GM19324 (cell line): ENCODE measurements around the gene GPX4.
A peak's percentile ranks its signal among the peaks of the same experiment; 100 is the strongest.

Source experiments
- ATAC-seq: cut with Tn5 transposase; IDR thresholded peaks from one replicate; pipeline ENCODE4 v1.9.1; 2021; ENCODE audit warnings: mild to moderate bottlenecking, moderate library complexity; ENCODE audit not compliant: unreplicated experiment, low FRiP score

Gene GPX4

DNA sequence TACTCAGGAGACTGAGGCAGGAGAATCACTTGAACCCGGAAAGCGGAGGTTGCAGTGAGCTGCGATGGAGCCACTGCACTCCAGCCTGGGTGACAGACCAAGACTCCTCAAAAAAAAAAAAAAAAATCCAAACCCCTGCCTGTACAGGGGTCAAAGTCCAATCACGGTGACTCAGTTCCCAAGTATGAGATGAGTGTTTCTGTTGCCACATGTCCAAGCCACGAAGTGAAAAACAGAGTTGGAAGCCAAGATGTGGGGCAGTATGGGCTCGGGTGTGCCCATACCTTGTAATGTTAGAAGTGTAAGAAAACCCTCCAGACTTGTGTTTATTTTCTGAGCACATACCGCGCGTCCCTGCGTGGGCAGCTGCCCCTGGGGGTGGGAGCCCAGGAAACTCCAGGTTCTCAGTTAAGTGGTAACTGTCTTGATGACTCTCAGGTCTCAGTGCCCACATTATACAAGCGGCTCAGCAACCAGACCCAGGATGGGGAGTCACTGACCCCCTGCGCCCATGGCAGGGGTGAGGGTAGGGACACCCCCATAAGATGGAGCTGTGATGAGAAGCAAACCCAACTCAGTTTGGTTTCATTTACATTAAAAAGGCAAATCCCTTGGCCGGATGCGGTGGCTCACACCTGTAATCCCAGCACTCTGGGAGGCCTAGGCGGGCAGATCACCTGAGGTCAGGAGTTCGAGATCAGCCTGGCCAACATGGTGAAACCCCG, 1.2 kb upstream of the GPX4 start:
- ATAC-seq: no peak

DNA sequence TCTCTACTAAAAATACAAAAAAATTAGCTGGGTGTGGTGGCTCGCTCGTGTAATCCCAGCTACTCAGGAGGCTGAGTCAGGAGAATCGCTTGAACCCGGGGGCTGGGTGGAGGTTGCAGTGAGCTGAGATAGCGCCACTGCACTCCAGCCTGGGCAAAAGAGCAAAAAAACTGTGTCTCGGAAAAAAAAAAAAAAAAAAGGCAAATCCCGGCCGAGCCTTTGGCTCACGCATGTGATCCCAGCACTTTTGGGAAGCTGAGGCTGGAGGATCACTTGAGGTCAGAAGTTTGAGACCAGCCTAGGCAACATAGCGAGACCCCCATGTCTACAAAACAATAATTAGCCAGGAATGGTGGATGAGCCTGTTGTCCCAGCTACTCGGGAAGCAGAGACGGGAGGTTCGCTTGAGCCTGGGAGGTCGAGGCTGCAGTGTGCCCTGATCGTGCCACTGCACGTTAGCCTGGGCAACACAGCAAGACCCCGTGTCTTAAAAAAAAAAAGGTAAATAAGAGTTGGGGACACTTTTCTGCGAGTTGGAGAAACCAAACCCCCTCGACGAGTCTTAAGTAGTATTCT, 574 bp upstream of the GPX4 start:
- no peak for ATAC-seq

DNA sequence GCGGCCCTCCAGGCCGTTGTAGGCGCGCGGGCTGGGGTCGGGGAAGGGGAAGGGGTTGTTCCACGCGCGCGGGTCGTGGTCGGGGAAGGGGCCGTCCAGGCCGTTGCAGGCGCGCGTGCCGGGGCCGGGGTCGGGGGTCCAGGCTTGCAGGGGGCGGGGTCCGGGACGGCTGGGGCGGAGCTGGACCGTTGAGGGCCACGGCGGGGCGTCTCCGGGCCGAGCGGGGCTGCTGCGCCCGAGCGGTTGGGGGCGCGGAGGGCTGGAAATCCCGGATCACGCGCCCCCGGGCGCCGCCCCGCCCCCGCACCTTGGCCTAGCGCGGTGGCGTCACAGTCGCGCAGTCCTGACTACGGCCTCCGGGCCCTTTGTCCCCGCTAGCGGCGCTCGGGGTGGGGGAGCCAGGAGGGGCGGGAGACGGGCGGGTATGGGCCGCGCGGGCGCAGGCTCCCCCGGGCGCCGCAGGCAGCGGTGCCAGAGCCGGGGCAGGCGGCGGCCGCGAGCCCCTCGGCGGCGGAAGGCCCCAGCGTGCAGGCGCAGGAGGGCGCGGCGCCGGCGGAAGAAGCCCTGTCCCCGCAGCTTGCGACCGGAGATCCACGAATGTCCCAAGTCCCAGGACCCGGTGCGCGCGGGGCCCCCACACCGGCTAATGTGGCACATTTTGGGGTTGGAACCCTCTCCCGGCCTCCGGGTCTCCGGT, 665 bp downstream of the GPX4 start:
- ATAC-seq: peak; percentile 35

DNA sequence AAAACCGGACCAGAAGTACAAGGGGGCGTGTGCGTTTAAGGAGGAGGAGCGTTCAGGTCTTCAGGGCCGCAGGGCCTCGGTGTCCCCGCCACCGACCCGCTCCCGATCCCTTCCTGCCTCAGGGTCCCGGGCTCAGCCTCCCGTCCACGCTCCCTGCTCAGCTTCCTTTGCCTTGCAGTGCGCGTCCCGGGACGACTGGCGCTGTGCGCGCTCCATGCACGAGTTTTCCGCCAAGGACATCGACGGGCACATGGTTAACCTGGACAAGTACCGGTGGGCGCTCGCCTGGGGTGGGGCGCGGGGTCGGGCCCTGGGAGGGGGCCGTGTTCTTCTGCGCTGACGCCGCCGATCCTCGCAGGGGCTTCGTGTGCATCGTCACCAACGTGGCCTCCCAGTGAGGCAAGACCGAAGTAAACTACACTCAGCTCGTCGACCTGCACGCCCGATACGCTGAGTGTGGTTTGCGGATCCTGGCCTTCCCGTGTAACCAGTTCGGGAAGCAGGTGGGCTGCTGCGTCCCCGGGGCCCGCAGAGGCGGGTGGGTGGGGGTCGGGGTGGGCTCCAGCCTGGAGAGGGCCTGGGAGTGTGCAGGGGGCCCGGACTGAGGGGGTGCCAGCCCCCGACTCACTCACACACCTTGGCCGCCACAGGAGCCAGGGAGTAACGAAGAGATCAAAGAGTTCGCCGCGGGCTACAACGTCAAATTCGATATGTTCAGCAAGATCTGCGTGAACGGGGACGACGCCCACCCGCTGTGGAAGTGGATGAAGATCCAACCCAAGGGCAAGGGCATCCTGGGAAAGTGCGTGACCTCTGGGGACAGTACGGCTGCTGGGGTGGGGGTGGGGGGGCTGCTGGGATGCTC, 1.4 kb downstream of the GPX4 start:
- no peak for ATAC-seq

DNA sequence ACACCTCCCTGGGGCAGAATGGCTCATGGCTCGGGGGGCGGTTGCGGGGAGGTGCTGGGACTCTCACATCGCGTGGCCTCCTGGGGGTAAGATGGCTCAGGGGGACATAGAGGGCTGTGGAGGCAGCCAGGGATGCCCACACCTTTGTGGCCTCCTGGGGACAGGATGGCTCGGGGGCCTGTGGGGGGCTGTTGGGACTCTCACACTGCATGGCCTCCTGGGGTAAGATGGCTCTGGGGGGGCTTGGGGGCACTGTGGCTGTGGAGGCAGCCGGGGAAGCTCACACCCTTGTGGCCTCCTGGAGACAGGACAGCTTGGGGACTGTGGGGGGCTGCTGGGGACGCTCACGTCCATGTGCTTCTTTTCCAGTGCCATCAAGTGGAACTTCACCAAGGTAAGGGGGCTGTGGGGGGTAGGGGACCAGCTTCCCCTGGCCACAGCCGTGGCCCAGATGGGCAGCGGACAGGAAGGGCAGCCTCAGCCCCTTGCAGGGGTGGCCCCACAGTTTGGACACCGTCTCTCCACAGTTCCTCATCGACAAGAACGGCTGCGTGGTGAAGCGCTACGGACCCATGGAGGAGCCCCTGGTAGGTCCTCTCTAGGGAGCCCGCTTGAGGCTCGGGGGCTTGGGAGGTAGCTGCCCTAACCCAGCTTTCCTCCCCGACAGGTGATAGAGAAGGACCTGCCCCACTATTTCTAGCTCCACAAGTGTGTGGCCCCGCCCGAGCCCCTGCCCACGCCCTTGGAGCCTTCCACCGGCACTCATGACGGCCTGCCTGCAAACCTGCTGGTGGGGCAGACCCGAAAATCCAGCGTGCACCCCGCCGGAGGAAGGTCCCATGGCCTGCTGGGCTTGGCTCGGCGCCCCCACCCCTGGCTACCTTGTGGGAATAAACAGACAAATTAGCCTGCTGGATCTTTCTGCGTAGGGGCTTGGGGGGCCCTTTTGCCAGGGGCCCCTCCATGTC, 2.4 kb downstream of the GPX4 start:
- ATAC-seq: no peak

DNA sequence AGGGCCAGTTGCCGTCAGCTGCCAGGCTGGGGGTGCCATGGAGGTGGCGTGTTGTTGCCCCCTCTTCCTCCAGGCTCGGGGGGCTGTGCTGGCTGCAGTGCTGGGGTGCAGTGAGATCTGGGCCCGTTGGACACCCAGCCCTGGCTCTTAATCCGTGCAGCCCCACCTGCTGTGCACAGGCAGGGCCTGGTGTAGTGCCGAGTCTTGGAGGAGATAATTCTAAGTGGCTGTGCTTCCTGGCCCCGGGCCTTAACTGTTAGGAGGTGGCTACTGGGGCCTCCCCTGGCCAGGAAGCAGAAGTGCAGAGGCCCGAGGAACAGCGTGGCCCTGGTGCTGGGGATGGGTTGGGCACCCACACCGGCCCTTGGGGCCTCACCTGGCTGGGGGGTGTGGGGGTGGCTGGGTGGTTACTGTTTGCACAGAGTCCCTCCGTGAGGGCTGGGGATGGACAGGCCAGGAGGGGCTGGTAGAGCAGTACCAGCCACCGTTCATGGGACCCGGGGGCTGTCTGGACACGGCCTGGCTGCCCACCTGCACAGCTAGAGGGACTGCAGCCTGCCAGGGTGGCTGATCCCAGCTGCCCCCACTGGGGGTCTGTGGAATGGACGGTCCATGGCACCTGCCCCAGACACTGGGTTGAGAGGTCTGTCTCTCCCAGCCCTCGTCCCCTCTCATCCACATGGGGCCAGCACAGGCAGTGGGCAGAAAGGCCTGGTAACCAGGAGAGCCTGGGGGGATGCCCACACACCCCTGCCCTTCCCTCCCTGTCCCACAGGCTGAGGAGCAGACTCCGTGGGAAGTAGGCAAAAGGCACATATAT, 3.3 kb downstream of the GPX4 start:
- no peak for ATAC-seq

DNA sequence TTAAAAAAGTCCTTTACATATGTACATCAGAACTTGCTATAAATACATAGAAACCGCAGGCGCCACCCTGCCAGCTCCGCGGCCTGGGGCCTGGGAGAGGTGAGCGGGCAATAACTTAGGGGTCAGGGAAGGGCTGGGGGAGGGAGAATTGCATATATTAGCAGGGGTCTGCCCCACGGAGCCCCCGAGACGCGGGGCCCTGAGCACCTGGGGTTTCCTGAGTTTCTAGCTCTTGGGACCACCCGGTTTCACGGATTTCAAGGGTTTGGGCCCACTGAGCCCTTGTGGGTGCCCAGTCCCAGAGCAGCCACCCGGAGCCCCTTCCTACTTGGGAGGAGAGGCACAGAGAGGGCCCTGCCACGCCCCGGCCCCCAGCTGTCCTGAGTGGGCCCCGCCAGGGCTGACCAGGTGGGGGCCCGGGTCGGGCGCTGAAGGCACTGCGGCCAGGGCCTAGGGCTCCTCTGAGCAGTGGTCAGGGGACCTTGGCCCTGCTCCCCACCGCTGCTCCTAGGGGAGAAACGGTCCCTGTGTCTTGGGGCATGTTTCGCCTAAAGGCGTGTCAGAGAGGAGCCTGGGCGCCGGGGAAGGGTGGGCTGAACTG, 4.0 kb downstream of the GPX4 start:
- ATAC-seq: no peak

DNA sequence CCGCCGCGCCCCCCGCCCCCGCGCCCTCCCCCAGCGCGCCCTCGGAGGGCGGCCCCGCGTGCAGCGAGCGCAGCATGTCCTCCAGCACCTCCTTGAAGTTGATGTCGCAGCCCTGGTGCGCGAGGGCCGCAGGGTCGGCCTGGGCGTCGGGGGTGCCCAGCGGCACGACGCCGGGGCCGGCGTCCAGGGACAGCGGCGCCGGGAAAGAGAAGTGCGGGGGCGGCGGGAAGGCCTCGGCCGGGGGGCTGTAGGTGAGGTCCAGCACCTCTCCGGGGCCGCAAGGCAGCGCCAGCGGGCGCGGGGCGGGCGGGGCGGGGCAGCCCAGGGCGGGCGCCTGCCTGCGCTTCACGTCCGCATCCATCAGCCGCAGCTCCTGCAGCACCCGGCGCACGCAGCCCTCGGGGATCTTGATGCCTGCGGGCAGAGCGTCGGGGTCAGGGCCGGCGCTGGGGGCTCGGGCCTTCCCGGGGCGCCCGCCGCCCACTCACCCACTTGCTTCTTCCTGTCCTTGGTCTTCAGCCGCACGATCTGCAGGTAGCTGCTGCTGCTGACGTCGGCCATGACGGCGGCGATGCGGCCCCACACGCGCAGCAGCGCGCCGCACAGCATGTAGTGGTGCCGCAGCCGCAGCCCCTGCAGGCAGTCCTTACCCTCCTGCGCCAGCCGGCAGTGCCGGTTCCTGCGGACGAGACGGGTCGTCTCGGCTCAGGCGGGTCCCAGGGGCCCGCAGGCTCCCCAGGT, 4.7 kb downstream of the GPX4 start:
- ATAC-seq: no peak

DNA sequence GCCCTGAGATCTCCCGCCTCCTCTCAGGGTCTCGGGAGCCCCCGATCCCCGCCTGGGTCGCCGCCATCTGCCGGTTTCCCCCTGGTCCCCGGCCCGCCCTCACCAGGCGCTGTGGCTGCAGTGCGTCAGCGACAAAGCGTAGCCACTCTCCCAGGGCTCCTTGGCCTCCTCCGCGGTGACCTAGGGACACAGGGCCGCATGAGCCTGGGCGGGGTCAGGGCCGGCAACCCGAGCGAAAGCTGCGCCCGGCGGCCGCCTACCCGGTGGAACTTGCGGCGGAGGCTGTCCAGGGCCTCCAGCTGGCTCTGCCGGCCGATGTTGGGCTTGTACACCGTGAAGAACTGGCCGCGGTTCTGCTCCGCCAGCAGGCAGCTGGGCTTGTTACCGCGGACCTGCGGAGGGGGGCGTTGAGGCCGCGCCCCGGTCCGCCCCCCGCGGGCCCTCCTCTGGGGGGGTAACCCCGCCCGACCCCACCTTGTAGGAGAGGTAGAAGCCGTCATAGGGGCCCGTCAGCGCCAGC, 5.3 kb downstream of the GPX4 start:
- no peak for ATAC-seq

DNA sequence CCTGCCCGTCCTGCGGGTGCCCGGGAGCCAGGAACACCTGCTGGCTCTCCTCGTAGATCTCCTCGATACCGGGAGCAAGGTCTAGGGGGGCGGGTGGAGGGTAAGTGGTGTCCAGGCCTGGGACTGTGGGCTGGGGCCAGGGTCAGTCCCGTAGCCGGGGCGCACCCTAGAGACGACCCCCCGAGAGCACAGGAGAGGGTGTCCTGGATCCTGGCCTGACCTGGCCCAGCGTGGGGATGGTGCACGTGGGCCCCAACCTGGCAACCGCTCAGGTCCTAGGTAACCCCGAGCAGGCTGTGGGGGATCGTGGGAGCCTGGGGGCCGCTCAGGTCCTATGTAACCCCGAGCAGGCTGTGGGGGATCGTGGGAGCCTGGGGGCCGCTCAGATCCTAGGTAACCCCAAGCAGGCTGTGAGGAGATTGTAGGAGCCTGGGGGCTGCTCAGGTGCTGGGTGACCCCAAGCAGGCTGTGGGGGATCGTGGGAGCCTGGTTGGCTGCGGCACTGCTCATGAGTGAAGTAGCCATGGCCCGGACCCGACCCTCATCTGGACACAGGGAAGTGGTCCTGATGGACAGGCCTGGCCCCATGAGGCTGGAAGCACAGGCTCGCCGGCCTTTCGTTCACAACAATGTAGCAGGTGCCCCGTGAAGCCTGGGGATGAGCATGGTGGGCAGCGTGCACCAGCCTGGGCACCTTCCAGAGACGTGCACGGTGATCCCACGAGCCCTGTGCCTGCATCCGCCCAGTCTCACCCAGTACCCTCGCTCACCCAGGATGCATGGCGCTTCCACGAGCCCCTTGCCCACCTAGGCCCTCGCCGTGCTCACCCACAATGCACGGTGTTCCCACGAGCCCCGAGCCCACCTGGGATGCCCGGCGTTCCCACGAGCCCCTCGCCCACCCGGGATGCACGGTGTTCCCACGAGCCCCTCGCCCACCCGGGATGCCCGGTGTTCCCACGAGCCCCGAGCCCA, 6.2 kb downstream of the GPX4 start:
- ATAC-seq: no peak

DNA sequence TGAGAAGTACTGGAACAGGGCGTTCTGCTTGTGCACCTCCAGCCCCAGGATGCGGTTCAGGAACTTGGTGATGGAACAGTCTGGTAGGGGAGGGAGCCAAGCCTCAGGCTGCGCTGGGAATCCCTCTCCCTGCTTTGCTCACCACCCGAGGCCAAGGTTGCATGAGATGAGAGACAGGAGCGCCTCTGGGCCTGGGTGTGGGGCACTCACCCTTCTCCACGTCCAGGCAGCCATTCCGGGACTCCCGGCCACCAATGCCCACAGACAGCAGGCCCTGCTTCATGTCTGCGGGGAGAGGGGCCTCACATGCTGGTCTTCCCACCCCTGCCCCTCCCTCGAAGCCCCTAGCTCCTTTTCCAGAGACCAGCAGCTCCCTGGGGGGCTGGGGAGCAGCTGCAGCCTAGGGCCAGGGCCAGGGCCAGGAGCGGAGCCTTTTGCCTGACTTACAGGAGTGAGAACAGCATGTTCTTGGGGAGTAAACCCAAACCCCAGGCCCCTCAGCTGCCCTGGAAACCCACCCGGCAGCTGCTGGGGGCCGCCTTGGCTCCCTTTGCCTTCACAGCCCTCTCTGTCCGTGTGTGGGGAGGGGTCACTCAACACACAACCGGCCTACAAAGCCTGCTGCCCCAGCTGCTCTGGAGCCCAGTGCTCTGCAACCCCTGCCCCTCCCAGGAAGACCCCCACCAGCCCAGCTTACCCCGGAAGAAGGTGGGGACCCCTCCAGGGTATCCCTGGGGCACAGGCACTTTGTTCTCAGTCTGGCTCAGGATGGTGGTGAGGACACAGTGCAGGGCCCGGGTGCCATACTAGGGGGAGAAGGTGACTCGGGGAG, 7.2 kb downstream of the GPX4 start:
- ATAC-seq: no peak

DNA sequence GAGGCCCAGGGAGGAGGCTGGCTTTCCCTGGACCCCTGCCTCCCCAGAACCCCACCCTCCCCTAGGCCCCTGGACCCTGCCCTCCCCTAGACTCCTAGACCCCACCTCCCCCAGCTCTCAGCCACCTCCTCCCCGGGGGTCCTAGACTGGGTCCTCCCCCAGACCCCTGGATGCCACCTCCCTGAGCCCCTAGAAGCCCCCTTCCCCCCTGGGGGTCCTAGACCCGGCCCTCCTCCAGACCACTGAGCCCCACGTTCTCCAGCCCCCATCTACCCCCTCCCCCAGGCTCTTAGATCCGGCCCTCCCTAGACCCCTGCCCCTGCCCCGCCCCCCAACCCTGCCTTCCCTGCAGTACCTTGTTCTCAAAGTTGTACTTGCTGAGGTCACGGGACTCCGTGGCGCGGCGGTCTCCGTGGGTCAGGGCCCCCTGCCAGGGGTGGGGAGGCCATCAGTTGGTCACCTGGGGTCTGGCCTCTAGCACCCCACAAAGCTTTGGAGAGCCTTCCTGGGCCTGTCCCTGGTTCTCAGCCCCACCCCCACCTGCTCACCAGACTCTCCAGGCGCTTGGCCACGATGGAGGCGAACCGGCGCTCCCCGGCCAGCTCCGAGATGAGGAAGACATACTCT, 8.0 kb downstream of the GPX4 start:
- no peak for ATAC-seq

DNA sequence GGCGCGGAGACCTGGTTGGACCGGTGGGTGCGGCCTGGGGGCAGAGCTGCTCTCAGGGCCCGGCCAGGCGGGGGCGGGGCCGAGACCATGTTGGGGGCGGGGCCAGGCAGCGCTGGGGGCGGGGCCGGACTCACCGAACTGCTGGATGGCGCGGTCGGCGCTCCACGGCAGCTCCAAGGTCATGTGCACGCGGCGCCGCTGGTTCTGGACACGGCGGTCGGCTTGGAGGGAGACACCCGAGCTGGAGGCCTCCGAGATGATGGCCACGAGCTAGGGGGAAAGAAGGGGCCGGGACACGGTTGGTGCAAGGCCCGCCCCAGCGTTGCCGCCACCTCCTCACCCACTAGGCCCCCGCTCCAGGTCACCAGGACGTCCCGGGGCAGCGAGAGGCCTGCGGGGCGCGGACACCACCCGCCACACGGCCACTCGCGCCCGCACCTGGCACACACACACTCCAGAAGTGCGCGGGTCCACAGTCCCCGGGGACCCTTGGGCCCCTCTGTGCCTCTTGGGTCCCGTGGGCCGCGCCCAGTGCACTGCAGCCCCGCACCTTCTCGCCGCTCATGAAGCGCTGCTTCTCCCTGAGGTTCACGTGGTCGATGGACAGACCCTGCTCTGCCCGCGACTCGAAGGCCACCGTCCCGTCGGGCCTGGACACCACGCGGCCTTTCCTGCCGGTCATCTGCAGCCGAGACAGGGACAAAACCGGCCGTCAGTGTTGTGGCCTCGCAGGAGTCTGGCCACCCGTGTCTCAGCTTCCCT, 8.7 kb downstream of the GPX4 start:
- no peak for ATAC-seq
